Nephron (organoid): ENCODE results near the gene PPP1R3G.

Experiments used
- H3K27ac Mint-ChIP-seq, 3 experiments: 2 replicates each; pipeline ENCODE4 v1.8.0; 2020; ENCODE audit warnings: mixed read lengths in 3 of 3, mild to moderate bottlenecking in 2 of 3, moderate library complexity in 1 of 3
- H3K27me3 Mint-ChIP-seq: 2 replicates; pipeline ENCODE4 v1.8.0; 2021; ENCODE audit warnings: low read depth, mild to moderate bottlenecking, moderate library complexity, mixed read lengths
- H3K36me3 Mint-ChIP-seq: 2 replicates; pipeline ENCODE4 v1.8.0; 2020; ENCODE audit warnings: low read depth, mixed read lengths
- H3K4me1 Mint-ChIP-seq: 2 replicates; pipeline ENCODE4 v1.8.0; 2020; ENCODE audit warnings: mixed read lengths
- H3K4me3 Mint-ChIP-seq, 3 experiments: 2 replicates each; pipeline ENCODE4 v1.8.0; 2020; ENCODE audit warnings: mild to moderate bottlenecking in 3 of 3, mixed read lengths in 3 of 3, moderate library complexity in 2 of 3
- H3K9me3 Mint-ChIP-seq: 2 replicates; pipeline ENCODE4 v1.8.0; 2020; ENCODE audit warnings: mixed read lengths
- TF ChIP-seq, protein P1 (sequence below), 3 experiments: fragments of 200-600 bp; sonication (generic); IDR thresholded peaks; one replicate each; pipeline ENCODE4 v1.5.0; 2021; ENCODE audit warnings: antibody characterized with exemption in 3 of 3; ENCODE audit not compliant: unreplicated experiment in 3 of 3

Gene PPP1R3G

GRCh38 chr6:5046430-5046829 lies 38.7 kb upstream of the PPP1R3G start:
- H3K27ac Mint-ChIP-seq = no peak overlapping the region

GRCh38 chr6:5050009-5050408 lies 35.1 kb upstream of the PPP1R3G start:
- Mint-ChIP-seq H3K27ac (no peak overlapping the region), H3K27me3 (no peaks in the 10 kb centered on the region), H3K4me1 (peaks cover 17% of the 10 kb centered on the region), H3K36me3 (peaks cover 28% of the 10 kb centered on the region), H3K9me3 (peaks cover 47% of the 10 kb centered on the region), H3K4me3 (no peak overlapping the region)
- TF ChIP-seq, protein P1, sequence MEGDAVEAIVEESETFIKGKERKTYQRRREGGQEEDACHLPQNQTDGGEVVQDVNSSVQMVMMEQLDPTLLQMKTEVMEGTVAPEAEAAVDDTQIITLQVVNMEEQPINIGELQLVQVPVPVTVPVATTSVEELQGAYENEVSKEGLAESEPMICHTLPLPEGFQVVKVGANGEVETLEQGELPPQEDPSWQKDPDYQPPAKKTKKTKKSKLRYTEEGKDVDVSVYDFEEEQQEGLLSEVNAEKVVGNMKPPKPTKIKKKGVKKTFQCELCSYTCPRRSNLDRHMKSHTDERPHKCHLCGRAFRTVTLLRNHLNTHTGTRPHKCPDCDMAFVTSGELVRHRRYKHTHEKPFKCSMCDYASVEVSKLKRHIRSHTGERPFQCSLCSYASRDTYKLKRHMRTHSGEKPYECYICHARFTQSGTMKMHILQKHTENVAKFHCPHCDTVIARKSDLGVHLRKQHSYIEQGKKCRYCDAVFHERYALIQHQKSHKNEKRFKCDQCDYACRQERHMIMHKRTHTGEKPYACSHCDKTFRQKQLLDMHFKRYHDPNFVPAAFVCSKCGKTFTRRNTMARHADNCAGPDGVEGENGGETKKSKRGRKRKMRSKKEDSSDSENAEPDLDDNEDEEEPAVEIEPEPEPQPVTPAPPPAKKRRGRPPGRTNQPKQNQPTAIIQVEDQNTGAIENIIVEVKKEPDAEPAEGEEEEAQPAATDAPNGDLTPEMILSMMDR (IDR thresholded peaks at IDR 0.05; ENCODE audit: unreplicated experiment in 3 of 3) = no peak

More at GRCh38 chr6:5046430-5046829, 38.7 kb upstream of the PPP1R3G start:
- H3K9me3 Mint-ChIP-seq = peaks cover 35% of the 10 kb centered on the region
- H3K4me3 Mint-ChIP-seq = no peak overlapping the region
- H3K27me3 Mint-ChIP-seq = peaks cover 5% of the 10 kb centered on the region
- no peaks in the 10 kb centered on the region for H3K4me1 Mint-ChIP-seq
- H3K36me3 Mint-ChIP-seq = peaks cover 20% of the 10 kb centered on the region
- TF ChIP-seq, protein P1 (IDR thresholded peaks at IDR 0.05; ENCODE audit: unreplicated experiment in 3 of 3) = no peak

DNA sequence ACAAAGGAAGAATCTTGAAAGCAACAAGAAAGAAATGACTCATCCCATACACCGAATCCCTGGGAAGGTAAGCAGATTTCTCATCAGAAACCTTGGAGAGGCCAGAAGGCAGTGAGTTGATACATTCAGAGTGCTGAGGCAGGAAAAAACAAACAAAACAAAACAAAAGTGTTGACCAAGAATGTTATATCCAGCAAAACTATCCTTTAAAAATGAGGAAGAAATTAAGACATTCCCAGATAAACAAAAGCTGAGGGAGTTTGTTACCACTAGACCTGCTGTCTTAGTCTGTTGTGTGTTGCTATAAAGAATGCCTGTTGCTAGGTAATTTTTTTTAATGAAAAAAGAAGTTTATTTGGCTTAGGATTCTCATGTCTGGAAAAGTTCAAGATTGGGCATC lies 33.7 kb upstream of the PPP1R3G start:
- H3K9me3 Mint-ChIP-seq = peaks cover 45% of the 10 kb centered on the region
- H3K27ac Mint-ChIP-seq = no peak overlapping the region
- peaks cover 17% of the 10 kb centered on the region for H3K4me1 Mint-ChIP-seq
- H3K27me3 Mint-ChIP-seq = no peaks in the 10 kb centered on the region
- H3K4me3 Mint-ChIP-seq = no peak overlapping the region
- H3K36me3 Mint-ChIP-seq = peaks cover 24% of the 10 kb centered on the region
- TF ChIP-seq, protein P1 (IDR thresholded peaks at IDR 0.05; ENCODE audit: unreplicated experiment in 3 of 3) = no peak

DNA sequence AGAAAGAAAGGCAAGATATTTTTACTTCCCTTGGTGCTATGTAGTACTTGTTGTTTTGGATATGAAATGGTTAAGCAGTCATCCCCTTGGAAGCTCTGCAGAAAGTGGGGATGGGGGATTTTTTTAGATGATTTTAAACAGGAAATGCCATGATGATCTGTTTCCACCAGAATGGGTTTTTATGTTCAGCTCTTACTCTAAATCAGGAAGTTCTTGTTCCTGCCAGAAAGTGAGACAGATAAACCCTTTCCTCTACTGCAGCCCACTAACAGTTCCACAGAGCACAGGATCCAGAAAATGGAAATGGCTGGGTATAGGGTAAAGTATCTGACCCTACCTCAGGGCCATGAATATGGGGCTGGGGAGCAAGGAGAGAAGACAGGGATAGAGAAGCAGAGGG lies 32.1 kb upstream of the PPP1R3G start:
- Mint-ChIP-seq H3K4me3 (no peak overlapping the region), H3K36me3 (peaks cover 24% of the 10 kb centered on the region), H3K27me3 (no peaks in the 10 kb centered on the region), H3K9me3 (peaks cover 40% of the 10 kb centered on the region), H3K4me1 (peaks cover 17% of the 10 kb centered on the region), H3K27ac (peak overlapping the region; percentile 34 to 81 (median 40))
- TF ChIP-seq, protein P1 (IDR thresholded peaks at IDR 0.05; ENCODE audit: unreplicated experiment in 3 of 3) = no peak

DNA sequence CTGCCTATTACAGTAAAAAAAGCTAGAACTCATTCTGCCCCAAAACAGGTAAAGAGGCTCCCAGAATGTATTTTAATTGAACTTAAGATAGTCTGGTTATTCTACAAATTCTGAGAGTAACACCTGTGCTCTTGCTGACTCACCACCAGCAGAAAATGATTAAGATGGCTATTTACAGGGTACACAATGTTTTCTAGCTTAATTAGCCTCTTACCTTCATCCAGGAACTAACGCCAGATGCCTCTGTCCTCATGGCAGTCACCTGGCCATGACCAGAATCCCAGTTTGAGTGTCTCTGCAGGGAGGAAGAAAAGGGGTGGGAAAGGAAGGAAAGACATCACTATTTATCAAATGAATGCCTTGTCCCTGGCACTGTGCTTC lies 31.3 kb upstream of the PPP1R3G start:
- TF ChIP-seq, protein P1 (IDR thresholded peaks at IDR 0.05; ENCODE audit: unreplicated experiment in 3 of 3) = no peak
- H3K27me3 Mint-ChIP-seq = no peaks in the 10 kb centered on the region
- H3K4me1 Mint-ChIP-seq = peaks cover 23% of the 10 kb centered on the region
- peaks cover 20% of the 10 kb centered on the region for H3K36me3 Mint-ChIP-seq
- H3K9me3 Mint-ChIP-seq = peaks cover 35% of the 10 kb centered on the region
- peak overlapping the region; percentile 55 to 82 (median 63) for H3K27ac Mint-ChIP-seq
- H3K4me3 Mint-ChIP-seq = no peak overlapping the region

GRCh38 chr6:5054245-5054873 lies 30.8 kb upstream of the PPP1R3G start:
- Mint-ChIP-seq H3K36me3 (peaks cover 20% of the 10 kb centered on the region), H3K4me3 (peak overlapping the region in 1 of 3 experiments; percentile 4), H3K27ac (peak overlapping the region; percentile 55 to 82 (median 63)), H3K27me3 (no peaks in the 10 kb centered on the region), H3K4me1 (peaks cover 23% of the 10 kb centered on the region), H3K9me3 (peaks cover 32% of the 10 kb centered on the region)
- TF ChIP-seq, protein P1 (IDR thresholded peaks at IDR 0.05; ENCODE audit: unreplicated experiment in 3 of 3) = no peak
